Ascending aorta (tissue), 2 donors: Measurements from ENCODE around the gene GRIK2. TPM values are rescaled to one million over a fixed set of nuclear protein-coding genes. Genes with fewer than 3 reads are reported as not detected.

Experiments used
- DNase-seq, 2 donors: peaks; one replicate each; pipeline ENCODE4 v3.0.0-alpha.2; 2019; ENCODE audit warnings: low spot score in 2 of 2
- H3K27ac ChIP-seq, 2 donors: fragments of 200-600 bp; sonication (generic); one replicate each; pipeline ENCODE4 v1.5.1; 2016 to 2017; ENCODE audit warnings: mild to moderate bottlenecking in 1 of 2
- H3K27me3 ChIP-seq: fragments of 200-600 bp; sonication (generic); one replicate; pipeline ENCODE4 v1.5.1; 2017
- H3K36me3 ChIP-seq, 2 donors: fragments of 200-600 bp; sonication (generic); one replicate each; pipeline ENCODE4 v1.5.1; 2016
- H3K4me1 ChIP-seq, 2 donors: fragments of 200-600 bp; sonication (generic); one replicate each; pipeline ENCODE4 v1.5.1; 2016 to 2017; ENCODE audit warnings: mild to moderate bottlenecking in 1 of 2
- H3K4me3 ChIP-seq, 2 donors: fragments of 200-600 bp; sonication (generic); one replicate each; pipeline ENCODE4 v1.5.1; 2016 to 2017; ENCODE audit warnings: mild to moderate bottlenecking in 1 of 2
- H3K9me3 ChIP-seq, 2 donors: fragments of 200-600 bp; sonication (generic); one replicate each; pipeline ENCODE4 v1.5.1; 2016
- intact Hi-C: fragments of 100-400 bp; cut with DNase I; formaldehyde crosslinking; loops from one replicate; pipeline ENCODE4 v1.15.1; 2023
- total RNA-seq: library from RNA; depleted of rRNA; stranded (reverse); fragments of >200 nt; gene quantifications from one replicate; pipeline ENCODE4 v1.1.0, GENCODE V29; 2016
- TF ChIP-seq, protein P1 (sequence below), 3 experiments: fragments of 200-600 bp in 2 of 3; fragments of 450-650 bp in 1 of 3; sonication (generic) in 2 of 3; IDR thresholded peaks; one replicate each; pipeline ENCODE4 v1.5.1; 2016 to 2019; ENCODE audit warnings: antibody characterized with exemption in 3 of 3, mild to moderate bottlenecking in 1 of 3, moderate library complexity in 1 of 3

Gene GRIK2
- total RNA-seq, 1 donor from 2014 or later, result not detected

GRCh38 chr6:101401792-101402621 is 8.5 kb downstream of the GRIK2 start:
- H3K36me3 ChIP-seq, result no peaks in the 10 kb centered on the region
- no peaks in the 10 kb centered on the region for H3K4me1 ChIP-seq
- no peaks in the 10 kb centered on the region for H3K27me3 ChIP-seq
- DNase-seq, result no peak
- no peak overlapping the region for H3K27ac ChIP-seq
- TF ChIP-seq, protein P1, sequence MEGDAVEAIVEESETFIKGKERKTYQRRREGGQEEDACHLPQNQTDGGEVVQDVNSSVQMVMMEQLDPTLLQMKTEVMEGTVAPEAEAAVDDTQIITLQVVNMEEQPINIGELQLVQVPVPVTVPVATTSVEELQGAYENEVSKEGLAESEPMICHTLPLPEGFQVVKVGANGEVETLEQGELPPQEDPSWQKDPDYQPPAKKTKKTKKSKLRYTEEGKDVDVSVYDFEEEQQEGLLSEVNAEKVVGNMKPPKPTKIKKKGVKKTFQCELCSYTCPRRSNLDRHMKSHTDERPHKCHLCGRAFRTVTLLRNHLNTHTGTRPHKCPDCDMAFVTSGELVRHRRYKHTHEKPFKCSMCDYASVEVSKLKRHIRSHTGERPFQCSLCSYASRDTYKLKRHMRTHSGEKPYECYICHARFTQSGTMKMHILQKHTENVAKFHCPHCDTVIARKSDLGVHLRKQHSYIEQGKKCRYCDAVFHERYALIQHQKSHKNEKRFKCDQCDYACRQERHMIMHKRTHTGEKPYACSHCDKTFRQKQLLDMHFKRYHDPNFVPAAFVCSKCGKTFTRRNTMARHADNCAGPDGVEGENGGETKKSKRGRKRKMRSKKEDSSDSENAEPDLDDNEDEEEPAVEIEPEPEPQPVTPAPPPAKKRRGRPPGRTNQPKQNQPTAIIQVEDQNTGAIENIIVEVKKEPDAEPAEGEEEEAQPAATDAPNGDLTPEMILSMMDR (IDR thresholded peaks at IDR 0.05), result no peak
- no peaks in the 10 kb centered on the region for H3K9me3 ChIP-seq
- intact Hi-C loops, result no loop called here
- no peak overlapping the region for H3K4me3 ChIP-seq

- DNase-seq, result no peak
- H3K9me3 ChIP-seq, result no peaks in the 10 kb centered on the region
- TF ChIP-seq, protein P1 (IDR thresholded peaks at IDR 0.05), result no peak
- H3K4me1 ChIP-seq, result no peaks in the 10 kb centered on the region
- intact Hi-C loops, result no loop called here
- no peaks in the 10 kb centered on the region for H3K27me3 ChIP-seq
- H3K4me3 ChIP-seq, result no peak overlapping the region
- H3K36me3 ChIP-seq, result no peaks in the 10 kb centered on the region
- no peak overlapping the region for H3K27ac ChIP-seq
Observed at GRCh38 chr6:101402622-101403031, 9.1 kb downstream of the GRIK2 start.

DNA sequence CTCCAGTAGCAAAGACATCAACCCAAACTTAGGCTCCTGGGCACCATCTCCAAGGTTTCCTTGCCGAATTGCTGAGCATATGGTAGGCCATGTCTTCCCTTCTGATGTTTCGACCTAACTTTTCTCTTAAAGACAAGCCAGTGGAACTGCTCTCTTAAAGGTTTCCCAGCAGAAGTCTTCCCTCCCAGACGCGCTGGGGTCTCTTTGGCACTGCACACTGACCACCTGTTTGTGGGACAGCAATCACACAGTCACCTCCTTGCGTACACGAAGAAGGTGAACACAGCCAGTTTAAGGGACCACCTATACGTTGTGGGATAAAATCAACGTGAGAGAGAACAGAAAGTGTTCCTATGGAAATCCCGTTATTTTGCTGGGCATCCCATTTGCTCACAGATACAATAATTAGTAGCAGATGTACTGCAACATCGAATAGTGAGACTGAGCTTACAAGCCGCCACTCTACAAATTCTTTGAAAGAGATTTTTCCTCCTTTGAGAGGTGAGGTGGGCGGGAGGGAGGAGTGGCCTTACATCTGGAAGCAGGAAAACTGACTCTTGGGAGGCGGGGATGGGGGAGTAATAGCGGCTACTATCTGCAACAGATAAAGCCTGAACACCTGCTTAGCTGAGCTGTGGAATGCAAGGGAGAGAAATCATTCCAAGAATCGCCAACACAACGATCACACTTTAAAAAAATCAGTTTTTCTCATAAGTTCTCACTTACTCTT is 9.9 kb downstream of the GRIK2 start:
- DNase-seq, result no peak
- Histone ChIP-seq H3K4me1 (no peaks in the 10 kb centered on the region), H3K4me3 (no peak overlapping the region), H3K36me3 (no peaks in the 10 kb centered on the region), H3K9me3 (no peaks in the 10 kb centered on the region), H3K27ac (no peak overlapping the region), H3K27me3 (no peaks in the 10 kb centered on the region)
- TF ChIP-seq, protein P1 (IDR thresholded peaks at IDR 0.05), result no peak
- intact Hi-C loops, result no loop called here

- no peaks in the 10 kb centered on the region for H3K27me3 ChIP-seq
- intact Hi-C loops, result no loop called here
- no peak overlapping the region for H3K27ac ChIP-seq
- H3K4me3 ChIP-seq, result no peak overlapping the region
- no peak for DNase-seq
- TF ChIP-seq, protein P1 (IDR thresholded peaks at IDR 0.05), result no peak
- no peaks in the 10 kb centered on the region for H3K9me3 ChIP-seq
- H3K4me1 ChIP-seq, result no peaks in the 10 kb centered on the region
- H3K36me3 ChIP-seq, result no peaks in the 10 kb centered on the region
Observed at GRCh38 chr6:101404775-101405174, 11.3 kb downstream of the GRIK2 start.

GRCh38 chr6:101413773-101414172 is 20.3 kb downstream of the GRIK2 start:
- Histone ChIP-seq H3K27ac (no peak overlapping the region), H3K27me3 (no peaks in the 10 kb centered on the region), H3K36me3 (no peaks in the 10 kb centered on the region), H3K4me1 (no peaks in the 10 kb centered on the region), H3K4me3 (no peak overlapping the region), H3K9me3 (no peaks in the 10 kb centered on the region)
- TF ChIP-seq, protein P1 (IDR thresholded peaks at IDR 0.05), result no peak
- DNase-seq, result no peak
- intact Hi-C loops, result no loop called here
